RWPE1 (cell line): Measurements from ENCODE around the gene TRDMT1.

Experiments
- CTCF ChIA-PET: fragments of 350-600 bp; sonication (Branson Sonifier 250); formaldehyde crosslinking; extraction: SDS; loops from one replicate; lab custom pipeline; 2021; lab: Yijun Ruan, JAX
- POLR2A ChIA-PET: fragments of 400-600 bp; formaldehyde crosslinking; extraction: SDS; loops from one replicate; lab custom pipeline; 2020; ENCODE audit warnings: antibody characterized with exemption; ENCODE audit not compliant: low non-redundant PET; lab: Yijun Ruan, JAX
- DNase-seq: peaks from one replicate; pipeline ENCODE4 v3.0.0; 2012; ENCODE audit warnings: low spot score
- H3K27ac ChIP-seq: fragments of 450-650 bp; 2 replicates; pipeline ENCODE4 v1.5.1; 2017
- CTCF ChIP-seq: fragments of 450-650 bp; conservative IDR thresholded peaks from 2 replicates; pipeline ENCODE4 v1.5.1; 2017; ENCODE audit warnings: low read depth, mild to moderate bottlenecking

Gene TRDMT1

GRCh38 chr10:17233286-17233991 lies 32.0 kb upstream of the TRDMT1 start:
- no peak for DNase-seq
- peak overlapping the region; percentile 74 for H3K27ac ChIP-seq
- CTCF ChIA-PET, result interaction anchor here (0.9 kb wide), 1 partner anchor 64 kb away, joined by 3 read pairs; no protein-coding TSS in a partner anchor
- POLR2A ChIA-PET, result no interaction called here
- TF ChIP-seq CTCF, result no peak

- CTCF ChIA-PET, result interaction anchor here (1.1 kb wide), 1 partner anchor 10 kb away, joined by 3 read pairs; no protein-coding TSS in a partner anchor
- no peak for TF ChIP-seq CTCF
- POLR2A ChIA-PET, result no interaction called here
- peak overlapping the region; percentile 74 for H3K27ac ChIP-seq
- no peak for DNase-seq
These were observed 30.9 kb upstream of the TRDMT1 start for GRCh38 chr10:17232276-17232960.

- no peak for TF ChIP-seq CTCF
- ChIA-PET POLR2A (interaction anchor here (0.7 kb wide), 1 partner anchor 223 kb away, joined by 8 read pairs; no protein-coding TSS in a partner anchor), CTCF (interaction anchor here (1.1 to 1.2 kb wide), 3 partner anchors 11 to 355 kb away, joined by 3 read pairs; no protein-coding TSS in a partner anchor)
- no peak overlapping the region for H3K27ac ChIP-seq
- no peak for DNase-seq
These were observed 30.3 kb upstream of the TRDMT1 start for GRCh38 chr10:17231788-17232187.

GRCh38 chr10:17229967-17230682 lies 28.7 kb upstream of the TRDMT1 start:
- peak overlapping the region; percentile 100 for H3K27ac ChIP-seq
- ChIA-PET CTCF (interaction anchor here (0.6 to 1.3 kb wide), 22 partner anchors 9 to 420 kb away, joined by 3 to 6 read pairs (median 3); no protein-coding TSS in a partner anchor), POLR2A (interaction anchor here (1.5 kb wide), 1 partner anchor 29 kb away, joined by 8 read pairs; the partner anchor contains the start of gene TRDMT1)
- peak; percentile 79 for DNase-seq
- TF ChIP-seq CTCF, result no peak

GRCh38 chr10:17229717-17229966 lies 28.2 kb upstream of the TRDMT1 start:
- peak; percentile 8 for DNase-seq
- CTCF ChIA-PET, result interaction anchor here (0.5 to 0.9 kb wide), 10 partner anchors 14 to 420 kb away, joined by 3 to 6 read pairs (median 3); no protein-coding TSS in a partner anchor
- H3K27ac ChIP-seq, result peak overlapping the region; percentile 100
- TF ChIP-seq CTCF, result no peak
- POLR2A ChIA-PET, result interaction anchor here (1.5 kb wide), 1 partner anchor 29 kb away, joined by 8 read pairs; the partner anchor contains the start of gene TRDMT1
